WI38 (cell line): ENCODE measurements around the gene MSI2.

Experiments
- H3K4me3 ChIP-seq: 2 replicates; pipeline ENCODE4 v1.5.1; 2011; ENCODE audit warnings: low read depth, mild to moderate bottlenecking, control low read depth, low read length
- CTCF ChIP-seq: IDR thresholded peaks from 2 replicates; pipeline ENCODE4 v1.5.1; 2012; ENCODE audit warnings: low read depth, mild to moderate bottlenecking, control low read depth, low read length

The MSI2 gene

GRCh38 chr17:57566721-57567120 lies 310.4 kb downstream of the MSI2 start:
- TF ChIP-seq CTCF, result no peak
- no peak overlapping the region for H3K4me3 ChIP-seq

GRCh38 chr17:57567251-57567650 lies 310.9 kb downstream of the MSI2 start:
- no peak for TF ChIP-seq CTCF

GRCh38 chr17:57568340-57568739 lies 312.0 kb downstream of the MSI2 start:
- no peak for TF ChIP-seq CTCF
- no peak overlapping the region for H3K4me3 ChIP-seq

More at GRCh38 chr17:57567251-57567650, 310.9 kb downstream of the MSI2 start:
- no peak overlapping the region for H3K4me3 ChIP-seq

- TF ChIP-seq CTCF, result no peak
- no peak overlapping the region for H3K4me3 ChIP-seq
Observed at GRCh38 chr17:57569021-57569420, 312.7 kb downstream of the MSI2 start.

GRCh38 chr17:57569853-57570252 lies 313.5 kb downstream of the MSI2 start:
- no peak overlapping the region for H3K4me3 ChIP-seq
- TF ChIP-seq CTCF, result no peak

GRCh38 chr17:57570724-57571344 lies 314.5 kb downstream of the MSI2 start:
- no peak overlapping the region for H3K4me3 ChIP-seq
- no peak for TF ChIP-seq CTCF

GRCh38 chr17:57572062-57572461 lies 315.7 kb downstream of the MSI2 start:
- H3K4me3 ChIP-seq, result no peak overlapping the region
- TF ChIP-seq CTCF, result no peak
